Stimulated activated CD8-positive, alpha-beta memory T cell treated with anti-CD3 and anti-CD28 coated beads, Interleukin-2, amount 100 ng/mL, for 1 hour (primary cell): ENCODE measurements around the gene CAMK2G.
A peak's percentile ranks its signal among the peaks of the same experiment; 100 is the strongest.
"Not testable (repeated sequence)": the region's sequence is repeated elsewhere in the genome, so short reads cannot be mapped to it uniquely, and the experiment has no call there.

Experiments used
- DNase-seq, 2 donors: peaks; one replicate each; pipeline ENCODE4 v3.0.0-alpha.2; 2020; ENCODE audit warnings: low read depth in 2 of 2

The CAMK2G gene

DNA sequence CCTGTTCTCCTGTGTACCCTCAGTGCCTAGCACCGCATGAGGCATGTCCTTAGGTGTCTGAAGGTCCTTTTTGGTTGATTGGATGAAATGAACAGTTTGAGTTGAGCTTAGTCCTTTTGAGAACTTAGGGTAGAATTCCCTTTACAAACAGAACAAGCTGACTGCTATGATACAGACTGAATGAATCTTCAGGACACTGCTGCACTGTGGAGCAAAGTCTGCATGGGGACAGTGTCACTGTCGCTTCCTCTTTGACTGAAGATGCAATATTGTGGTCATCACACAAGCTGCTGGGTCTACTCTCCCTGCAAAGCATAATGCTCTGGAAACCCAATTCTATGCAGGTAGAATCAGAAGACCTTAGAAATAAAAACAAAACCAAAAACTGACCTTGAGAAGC lies 28.0 kb upstream of the CAMK2G start:
- no peak for DNase-seq

DNA sequence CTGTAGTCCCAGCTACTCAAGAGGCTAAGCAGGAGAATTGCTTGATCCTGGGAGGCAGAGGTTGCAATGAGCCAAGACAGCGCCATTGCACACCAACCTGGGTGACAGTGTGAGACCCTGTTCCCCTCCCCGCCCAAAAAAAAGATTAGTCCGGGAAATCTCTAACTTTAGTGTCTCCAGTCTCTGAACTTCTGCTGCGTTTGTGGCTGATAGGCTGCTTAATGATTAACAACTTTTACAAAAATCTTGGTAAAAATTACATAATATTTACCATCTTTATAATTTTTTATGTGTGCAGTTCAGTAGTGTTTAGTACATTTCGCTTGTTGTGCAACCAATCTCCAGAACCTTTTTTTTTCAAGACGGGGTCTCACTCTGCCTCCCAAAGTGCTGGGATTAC lies 26.9 kb upstream of the CAMK2G start:
- DNase-seq: no peak

DNA sequence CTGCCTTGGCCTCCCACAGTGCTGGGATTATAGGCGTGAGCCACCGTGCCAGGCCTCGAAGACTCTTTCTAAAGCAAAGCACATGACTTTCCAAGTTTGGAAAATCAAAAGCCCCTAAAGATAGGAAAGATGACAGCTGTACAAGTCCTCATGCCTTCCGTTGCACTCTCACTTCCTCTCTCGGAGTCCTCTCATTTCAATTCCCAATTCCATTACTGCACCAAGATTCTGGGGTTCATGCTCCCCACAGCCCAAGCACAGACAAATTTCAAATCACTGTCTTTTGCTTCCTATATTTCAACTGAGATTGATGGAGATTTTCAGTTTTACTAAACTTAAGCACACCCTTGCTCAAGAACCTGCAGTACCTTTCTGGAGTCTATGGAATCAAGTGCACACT lies 25.7 kb upstream of the CAMK2G start:
- DNase-seq: no peak

DNA sequence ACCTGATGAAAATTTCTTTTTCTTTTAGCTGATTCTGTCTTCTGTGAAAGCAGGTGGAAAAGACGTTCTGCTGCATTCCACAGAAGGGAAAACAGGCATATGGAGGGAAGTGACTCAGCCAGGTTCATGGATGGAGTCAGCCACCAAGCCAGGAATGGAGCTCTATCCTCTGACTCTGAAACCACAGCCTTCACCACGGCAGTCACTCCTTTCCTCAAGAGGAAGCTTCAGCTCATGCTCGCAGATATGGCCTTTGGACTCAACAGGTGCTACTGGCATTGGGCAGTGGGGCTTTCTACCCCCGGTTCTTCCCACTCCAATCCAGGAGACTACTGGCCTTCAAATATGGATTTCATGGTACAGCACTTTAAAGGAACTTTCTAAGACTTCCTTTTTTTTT lies 25.1 kb upstream of the CAMK2G start:
- DNase-seq: no peak

DNA sequence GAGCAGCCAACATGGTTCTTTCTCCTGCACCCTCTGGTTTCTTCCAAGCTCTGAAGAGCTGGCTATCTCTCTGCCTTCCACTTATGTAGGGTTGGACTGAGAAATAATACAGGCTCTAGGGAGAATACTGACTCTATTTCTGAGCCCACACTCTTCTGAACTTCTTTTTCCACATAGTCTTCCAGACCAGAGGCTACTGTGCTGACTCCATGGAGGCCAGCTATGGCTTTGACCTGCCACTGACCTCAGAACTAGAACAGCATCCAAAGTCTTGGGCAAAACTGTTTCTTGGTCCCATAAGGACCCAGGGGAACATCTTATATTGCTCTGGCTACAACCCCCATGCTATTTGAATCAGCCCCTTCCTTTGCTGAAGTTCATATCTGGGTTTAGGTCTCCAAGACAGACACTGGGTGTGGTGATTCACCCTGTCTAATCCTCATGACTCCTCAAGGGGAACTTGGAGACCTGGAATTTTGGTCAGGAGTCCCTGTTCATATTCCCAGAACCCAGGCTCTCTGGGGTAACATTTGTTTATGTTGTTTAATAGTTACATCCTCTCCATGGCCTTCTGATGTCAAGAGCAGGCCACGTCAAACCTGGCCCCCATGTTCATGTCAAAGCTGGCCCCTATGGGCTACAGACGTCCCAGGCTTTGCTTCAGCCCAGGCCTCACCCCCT lies 24.5 kb upstream of the CAMK2G start:
- DNase-seq: no peak

DNA sequence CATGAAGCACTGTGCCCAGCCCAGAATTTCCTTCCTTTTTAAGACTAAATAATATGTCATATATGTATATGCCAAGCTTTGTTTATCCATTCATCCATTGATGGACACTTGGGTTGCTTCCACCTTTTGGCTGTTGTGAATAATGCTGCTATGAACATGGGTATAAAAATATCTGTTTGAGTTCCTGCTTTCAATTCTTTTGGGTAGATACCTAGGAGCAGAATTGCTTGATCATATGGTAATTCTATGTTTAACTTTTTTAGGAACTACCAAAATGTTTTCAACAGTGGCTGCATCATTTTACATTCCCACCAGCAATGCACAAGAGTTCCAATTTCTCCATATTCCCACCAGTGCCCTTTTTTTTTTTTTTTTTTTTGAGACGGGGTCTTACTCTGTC lies 23.3 kb upstream of the CAMK2G start:
- no peak for DNase-seq

DNA sequence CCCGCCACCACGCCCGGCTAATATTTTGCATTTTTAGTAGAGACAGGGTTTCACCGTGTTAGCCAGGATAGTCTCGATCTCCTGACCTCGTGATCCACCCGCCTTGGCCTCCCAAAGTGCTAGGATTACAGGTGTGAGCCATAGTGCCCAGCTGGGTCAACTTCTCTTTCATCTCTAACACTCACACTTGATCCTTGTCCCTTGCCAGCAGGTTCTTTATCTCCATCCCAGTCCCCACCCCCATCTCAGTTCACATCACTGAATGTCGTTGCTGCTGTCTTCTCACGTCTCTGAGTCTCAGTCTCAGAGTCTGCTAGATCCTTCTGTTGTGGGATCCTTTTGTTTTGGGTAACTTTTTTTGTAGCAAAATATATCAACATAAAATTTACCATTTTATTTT lies 21.0 kb upstream of the CAMK2G start:
- DNase-seq: not testable (repeated sequence)

DNA sequence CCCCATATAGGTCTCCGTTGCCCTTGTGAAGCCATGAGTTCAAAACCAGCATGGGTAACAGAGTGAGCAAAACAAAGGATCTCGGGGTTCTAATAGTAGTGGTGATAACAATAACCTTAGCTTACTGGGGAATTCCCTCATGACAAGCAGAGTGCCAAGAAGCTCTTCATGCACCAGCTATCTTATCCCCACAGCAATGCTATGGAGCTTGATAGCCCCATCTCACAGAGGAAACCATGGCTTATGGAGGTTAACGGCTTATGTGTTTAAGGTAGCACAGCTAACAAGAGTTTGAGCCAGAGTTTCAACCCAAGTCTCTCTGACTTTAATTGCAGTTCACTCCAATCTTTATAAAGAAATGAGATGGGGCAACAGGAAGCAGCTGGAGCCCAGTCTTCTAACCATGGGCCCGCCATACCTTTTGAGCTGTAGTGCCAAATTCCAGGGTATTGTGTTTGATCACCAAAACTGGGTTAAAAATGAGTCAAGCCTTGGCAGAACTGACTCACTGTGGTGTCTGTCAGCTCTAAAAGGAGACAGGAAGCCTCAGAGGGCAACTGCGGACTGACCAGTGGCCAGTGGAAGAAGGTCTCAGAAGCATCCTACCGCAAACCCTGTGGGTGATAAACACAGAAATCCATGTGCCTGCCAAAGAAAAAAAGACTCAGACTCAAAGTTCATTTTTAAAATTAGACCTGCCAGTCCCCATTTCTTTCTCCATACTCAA lies 20.1 kb upstream of the CAMK2G start:
- DNase-seq: no peak

DNA sequence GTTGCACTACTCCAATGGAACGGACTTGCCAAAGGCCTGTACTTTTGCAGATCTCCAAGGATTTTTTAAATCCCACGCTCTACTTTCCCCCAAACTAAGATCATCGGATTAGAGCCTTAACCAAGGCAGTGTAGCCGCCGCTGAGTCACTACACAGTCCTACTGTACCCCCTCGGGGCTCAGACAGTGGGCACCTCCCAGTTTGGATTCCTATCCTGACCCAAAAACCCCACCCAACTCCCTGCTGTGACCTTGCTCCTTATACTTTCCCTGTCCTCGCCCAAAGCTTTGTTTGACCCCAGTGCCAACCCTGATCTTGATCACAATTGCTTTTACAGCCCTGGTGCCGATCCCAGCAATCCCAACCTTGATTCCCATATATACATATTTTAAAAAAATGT lies 19.1 kb upstream of the CAMK2G start:
- DNase-seq: no peak

DNA sequence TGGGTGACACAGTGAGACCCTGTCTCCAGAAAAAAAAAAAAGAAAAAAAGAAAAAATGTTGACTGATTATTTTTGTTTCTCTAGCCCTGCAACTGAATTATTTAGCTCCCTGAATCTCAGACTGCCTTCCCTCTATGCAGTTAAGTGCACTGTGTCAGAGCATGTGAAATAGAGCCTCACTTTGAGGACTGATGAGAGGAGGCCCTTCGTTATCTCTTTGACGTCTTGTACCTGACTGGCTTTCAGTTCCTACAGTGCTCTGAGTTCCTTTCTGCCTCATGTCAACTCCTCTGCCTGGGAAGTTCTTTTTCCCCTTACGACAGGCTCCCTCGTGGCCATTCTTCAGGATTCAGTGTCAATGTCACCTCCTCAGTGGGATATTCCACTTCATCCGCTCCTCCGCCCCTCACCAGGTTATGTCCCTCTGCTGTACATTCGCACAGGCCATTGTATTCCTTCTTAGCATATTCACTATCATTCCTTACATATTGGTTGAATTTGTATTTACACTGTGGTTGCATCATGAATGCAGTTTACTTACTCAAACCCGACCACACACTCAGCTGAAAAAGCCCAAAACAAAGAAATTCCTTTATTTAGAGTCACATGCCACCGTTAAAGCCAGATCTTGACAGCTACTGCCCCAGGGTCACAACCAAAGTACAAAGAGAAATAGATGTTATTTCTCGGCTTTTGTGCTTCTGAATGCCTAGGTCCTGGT lies 18.1 kb upstream of the CAMK2G start:
- DNase-seq: no peak

DNA sequence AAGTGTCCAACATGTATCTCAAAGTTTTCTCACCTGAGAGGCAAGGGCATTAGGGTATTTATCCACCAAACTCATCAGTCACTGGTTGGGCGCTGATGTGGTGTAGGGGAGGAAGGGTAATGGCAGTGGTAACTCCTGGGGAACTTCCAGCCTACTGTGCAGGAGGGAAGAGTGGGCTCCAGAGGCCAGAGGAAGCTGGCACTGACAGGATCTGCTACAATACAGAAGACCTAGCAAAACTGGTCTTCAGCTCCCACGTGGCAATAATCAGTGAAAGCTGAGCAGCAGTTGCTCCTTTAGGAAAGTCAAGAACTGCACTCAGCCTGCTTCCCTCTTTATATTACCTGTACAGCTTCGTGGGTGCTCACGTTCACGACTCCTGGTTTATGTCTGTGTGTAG lies 17.2 kb upstream of the CAMK2G start:
- no peak for DNase-seq

DNA sequence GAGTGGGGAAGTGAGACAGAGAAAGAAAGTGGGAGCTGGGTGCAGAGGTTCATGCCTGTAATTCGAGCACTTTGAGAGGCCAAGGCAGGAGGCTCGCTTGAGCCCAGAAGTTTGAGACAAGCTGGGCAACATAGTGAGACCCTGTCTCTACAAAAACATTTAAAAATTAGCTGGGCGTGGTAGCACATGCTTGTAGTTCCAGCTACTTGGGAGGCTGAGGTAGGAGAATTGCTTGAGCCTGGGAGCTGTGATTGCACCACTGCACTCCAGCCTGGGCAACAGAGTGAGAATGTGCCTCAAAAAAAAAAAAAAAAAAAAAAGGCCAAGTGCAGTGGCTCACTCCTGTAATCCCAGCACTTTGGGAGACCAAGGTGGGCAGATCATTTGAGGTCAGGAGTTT lies 16.5 kb upstream of the CAMK2G start:
- DNase-seq: not testable (repeated sequence)

DNA sequence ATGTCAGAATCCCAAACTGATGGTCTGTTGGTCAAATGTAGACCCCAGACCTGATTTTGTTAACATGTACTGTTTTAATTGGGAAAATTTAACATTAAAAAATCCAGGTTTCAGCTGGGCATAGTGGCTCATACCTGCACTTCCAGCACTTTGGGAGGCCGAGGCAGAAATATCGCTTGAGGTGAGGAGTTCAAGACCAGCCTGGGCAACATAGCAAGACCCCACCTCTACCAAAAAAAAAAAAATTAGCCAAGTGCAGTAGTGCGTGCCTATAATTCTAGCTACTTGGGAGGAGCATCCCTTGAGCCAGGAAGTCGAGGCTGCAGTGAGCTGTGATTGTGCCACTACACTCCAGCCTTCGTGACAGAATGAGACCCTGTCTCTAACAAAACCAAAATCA lies 15.9 kb upstream of the CAMK2G start:
- DNase-seq: no peak

DNA sequence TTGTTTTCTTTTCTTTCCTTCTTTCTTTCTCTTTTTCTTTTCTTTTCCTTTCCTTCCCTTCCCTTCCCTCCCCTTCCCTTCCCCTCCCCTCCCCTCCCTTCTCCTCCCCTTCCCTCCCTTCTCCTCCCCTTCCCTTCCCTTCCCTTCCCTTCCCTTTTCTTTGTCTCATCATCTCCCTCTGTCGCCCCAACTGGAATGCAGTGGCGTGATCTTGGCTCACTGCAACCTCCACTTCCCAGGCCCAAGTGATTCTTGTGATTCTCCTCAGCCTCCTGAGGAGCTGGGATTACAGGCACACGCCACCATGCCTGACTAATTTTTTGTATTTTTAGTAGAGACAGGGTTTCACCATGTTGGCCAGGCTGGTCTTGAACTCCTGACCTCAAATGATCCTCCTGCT lies 15.1 kb upstream of the CAMK2G start:
- not testable (repeated sequence) for DNase-seq

DNA sequence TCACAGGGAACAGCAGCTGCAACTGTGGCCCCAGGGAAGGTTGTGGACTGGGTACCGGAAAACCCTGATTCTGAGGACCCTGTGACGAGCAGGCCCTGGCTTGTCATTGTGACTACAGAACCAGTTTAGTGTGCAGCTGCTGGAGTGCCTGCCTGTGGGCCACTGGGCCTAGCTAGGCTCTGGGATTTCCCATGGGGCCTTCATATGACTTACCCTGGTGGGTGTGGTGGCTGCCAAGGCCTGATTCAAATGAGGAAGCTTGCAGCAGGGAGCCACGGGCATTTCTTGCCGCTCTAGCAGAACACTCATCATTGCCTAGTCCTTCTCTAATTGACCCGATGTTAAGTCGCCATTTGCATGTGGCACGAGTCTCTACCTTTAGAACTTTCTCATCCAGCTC lies 14.7 kb upstream of the CAMK2G start:
- DNase-seq: no peak

DNA sequence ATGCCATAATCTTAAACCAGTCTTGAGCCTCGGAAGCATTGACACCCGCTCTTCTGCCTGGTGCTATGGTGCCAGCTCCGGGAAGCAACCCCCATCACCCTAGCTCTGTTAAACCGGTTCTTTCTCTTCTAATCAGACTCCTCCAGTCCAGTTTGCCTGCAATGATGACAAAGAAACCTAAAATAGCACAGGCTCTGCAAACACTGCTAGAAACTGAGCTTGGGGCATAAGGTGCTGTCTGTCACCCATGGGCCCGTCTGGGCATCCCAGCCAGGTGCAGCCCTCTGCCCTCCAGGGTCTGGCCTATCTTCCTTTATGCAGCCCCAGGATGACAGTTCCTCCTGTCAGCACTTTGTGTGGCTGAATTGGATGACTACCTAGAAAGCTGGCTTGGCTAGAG lies 14.2 kb upstream of the CAMK2G start:
- DNase-seq: no peak

DNA sequence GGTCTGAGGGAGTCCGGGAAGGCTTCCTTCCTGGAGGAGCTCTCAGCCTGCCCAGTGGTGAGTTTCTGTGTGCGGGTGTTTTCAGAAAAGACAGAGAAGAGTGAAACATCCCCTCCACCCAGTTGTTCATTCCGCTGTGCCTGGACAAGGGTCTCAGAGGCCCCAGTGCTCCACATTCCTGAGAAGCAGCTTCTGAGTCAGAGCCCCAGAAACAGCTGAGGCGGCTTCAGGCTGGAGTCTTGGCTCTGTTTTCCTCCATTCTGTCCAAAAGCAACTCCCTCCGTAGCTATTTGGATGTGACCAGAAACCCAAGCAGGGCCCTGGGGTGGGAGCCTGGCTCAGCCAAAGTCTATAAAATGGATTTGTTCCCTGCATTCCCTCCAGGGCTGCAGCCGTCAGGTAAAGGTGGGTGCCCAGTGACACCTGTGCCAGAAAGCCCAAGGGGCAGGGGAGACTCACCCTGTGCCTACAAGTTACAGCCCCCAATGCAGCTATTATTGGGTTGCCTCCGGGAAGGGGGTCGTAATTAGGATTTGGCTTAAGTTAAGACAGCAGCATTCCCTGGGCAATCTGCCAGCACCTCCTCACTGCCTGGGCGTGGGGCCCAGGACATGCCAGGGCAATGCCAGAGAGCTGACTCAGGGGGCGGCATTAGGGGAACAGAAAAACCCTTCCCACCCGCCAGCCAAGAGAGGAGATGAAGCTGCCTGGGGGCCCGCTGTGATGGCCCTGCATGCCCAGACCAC lies 13.1 kb upstream of the CAMK2G start:
- no peak for DNase-seq

DNA sequence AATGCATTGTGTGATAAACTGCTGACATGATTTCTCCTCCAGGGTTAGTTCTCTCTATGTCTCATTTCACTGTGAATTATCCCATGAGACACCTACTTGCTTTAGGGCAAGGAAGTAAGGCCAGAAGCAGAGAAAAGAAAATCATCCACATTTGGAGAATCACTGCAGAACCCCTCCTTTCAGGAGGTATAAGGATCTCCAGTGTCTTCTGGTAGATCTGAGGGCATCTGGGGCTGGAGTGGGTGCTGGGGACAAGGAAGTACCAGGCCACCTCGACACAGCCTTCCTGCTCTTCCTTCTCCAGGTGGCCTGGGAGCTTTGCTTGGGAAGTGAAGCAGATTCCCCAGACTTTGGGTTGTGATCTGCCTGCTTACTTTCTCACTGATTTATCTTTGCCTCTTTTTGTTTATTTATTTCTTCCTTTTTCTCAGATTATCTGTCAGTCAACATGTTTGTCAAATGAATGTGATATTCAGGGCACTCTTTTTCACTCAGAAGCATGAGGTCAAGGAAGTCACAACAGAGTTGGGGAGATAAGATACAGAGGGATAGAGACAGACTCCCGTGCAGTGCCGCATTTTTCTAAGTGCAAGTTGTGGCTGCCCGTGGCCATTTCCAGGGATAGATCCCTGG lies 12.4 kb upstream of the CAMK2G start:
- no peak for DNase-seq

DNA sequence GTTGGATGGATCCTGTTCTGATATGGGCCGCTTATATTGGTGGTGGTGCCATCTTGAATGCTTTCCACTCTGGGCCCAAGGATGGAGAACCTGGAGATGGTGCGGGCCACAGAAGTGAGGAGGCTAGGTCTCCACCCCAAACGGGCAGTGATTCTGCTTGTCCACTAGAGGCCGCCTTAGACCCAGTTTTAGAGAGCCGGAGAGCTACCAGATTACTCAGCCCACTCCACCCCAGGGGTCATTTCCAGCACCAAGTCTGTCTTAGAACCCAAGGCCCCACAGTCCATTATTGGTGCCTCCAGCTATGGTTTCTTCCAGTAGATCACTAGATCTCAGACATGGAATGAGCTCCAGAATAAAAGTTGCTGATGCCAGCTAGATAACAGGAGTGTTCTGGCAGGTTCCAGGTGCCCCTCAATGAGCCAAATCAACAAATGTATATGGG lies 11.8 kb upstream of the CAMK2G start:
- peak; percentile 25 to 49 for DNase-seq

DNA sequence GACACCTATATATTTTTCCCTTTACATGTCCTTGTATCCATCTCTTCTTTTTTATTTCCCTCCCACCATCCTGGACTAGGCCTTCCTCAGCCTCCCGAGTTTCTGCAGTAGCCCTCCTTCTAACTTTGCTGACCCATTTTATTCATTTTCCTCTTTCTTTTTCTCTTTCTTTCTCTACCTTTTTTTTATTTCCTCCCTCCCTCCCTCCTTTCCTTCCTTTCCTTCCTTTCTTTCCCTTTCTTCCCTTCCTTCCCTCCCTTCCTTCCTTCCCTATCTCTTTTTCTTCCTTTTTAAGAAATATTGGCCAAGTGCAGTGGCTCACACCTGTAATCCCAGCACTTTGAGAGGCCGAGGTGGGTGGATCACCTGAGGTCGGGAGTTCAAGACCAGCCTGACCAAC lies 9.7 kb upstream of the CAMK2G start:
- DNase-seq: no peak

DNA sequence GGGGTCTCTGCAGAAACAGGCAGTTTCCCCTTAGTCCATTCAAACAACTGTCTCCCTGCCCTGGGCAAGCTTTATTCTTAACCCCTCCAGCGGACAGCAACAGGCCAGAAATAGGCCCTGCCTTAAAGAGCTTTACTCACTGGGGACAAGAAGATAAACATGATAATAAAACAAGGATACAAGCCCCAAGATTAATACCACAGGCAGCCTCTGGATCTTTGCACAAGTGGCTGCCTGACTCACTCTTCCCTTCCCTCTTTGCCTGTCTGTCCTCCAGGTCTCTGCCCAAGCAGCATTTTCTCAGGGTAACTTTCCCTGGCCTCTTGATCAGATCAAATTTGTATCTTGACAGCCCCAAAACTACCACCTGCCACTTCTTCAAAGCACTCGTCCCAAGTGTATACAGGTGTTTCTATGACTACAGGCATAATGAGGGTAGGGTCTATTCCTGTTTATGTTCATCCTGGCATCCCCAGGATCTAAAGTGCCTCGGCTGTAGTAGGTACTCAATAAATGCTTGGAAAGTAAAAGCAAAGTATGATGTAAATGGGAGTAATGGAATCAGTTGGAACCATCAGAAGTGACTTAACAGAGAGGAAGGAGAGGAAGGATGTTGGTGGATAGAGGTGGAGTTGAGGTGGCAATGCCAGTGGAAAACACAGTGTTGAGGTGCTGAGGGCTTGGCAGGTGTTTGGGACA lies 7.0 kb upstream of the CAMK2G start:
- no peak for DNase-seq
